GM12865 (cell line): ENCODE data around the gene CDK3.
A peak's percentile ranks its signal among the peaks of the same experiment; 100 is the strongest.

Source experiments
- DNase-seq: peaks from one replicate; pipeline ENCODE4 v3.0.0; 2010; ENCODE audit warnings: low read depth
- H3K4me3 ChIP-seq: 2 replicates; pipeline ENCODE4 v1.5.1; 2011; ENCODE audit warnings: mild to moderate bottlenecking, low read depth, low read length, control low read depth
- TF ChIP-seq, protein P1 (sequence below): IDR thresholded peaks from 2 replicates; pipeline ENCODE4 v1.5.1; 2011; ENCODE audit warnings: low read length, control low read depth, low read depth, inconsistent platforms; ENCODE audit not compliant: insufficient read depth; ENCODE audit errors: missing control alignments

The CDK3 gene

DNA sequence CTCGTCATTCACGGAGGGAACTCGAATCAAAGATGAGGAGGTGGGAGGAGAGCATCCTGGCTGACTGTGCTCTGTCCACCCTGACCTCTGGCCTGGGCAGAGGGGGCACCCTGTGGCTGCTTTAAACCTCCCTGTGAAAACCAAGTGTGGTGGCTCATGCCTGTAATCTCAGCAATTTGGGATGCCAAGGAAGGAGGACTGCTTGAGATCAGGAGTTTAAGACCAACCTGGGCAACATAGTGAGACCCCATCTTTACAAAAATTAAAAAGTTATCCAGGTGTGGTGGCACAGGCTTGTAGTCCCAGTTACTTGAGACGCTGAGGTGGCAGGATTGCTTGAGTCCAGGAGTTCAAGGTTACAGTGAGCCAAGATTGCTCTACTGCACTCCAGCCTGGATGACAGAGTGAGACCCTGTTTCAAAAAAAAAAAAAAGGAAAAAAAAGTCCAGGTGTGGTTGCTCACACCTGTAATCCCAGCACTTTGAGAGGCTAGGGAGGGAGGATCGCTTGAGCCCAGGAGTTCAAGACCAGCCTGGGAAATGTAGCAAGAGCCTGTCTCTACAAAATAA is 5.8 kb upstream of the CDK3 start:
- TF ChIP-seq, protein P1, sequence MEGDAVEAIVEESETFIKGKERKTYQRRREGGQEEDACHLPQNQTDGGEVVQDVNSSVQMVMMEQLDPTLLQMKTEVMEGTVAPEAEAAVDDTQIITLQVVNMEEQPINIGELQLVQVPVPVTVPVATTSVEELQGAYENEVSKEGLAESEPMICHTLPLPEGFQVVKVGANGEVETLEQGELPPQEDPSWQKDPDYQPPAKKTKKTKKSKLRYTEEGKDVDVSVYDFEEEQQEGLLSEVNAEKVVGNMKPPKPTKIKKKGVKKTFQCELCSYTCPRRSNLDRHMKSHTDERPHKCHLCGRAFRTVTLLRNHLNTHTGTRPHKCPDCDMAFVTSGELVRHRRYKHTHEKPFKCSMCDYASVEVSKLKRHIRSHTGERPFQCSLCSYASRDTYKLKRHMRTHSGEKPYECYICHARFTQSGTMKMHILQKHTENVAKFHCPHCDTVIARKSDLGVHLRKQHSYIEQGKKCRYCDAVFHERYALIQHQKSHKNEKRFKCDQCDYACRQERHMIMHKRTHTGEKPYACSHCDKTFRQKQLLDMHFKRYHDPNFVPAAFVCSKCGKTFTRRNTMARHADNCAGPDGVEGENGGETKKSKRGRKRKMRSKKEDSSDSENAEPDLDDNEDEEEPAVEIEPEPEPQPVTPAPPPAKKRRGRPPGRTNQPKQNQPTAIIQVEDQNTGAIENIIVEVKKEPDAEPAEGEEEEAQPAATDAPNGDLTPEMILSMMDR = no peak
- DNase-seq = no peak
- H3K4me3 ChIP-seq = no peak overlapping the region

DNA sequence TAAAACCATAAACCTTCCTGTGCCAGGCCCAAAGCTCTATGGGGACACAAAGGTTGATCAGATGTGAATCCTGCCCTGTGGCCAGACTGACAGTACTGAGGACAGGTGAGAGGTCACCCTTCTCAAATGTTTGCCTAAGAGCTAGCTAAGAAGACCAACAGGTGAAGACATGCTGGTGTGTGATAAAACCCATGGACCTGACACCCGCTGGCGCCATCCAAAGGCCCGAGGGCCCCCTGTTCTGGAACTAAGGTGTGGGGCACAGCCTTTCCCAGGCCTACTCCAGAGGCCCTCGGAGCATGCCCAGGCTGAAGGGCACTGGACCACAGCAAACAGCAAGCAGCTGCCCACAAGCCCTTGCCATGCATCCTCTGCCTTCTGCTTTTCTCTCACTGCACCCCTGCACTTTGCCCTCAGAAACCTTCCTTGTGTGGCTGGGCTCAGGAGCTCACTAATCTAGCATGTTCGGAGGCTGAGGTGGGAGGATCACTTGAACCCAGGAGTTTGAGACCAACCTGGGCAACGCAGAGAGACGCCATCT is 5.2 kb upstream of the CDK3 start:
- no peak for DNase-seq
- no peak overlapping the region for H3K4me3 ChIP-seq
- TF ChIP-seq, protein P1 = no peak

DNA sequence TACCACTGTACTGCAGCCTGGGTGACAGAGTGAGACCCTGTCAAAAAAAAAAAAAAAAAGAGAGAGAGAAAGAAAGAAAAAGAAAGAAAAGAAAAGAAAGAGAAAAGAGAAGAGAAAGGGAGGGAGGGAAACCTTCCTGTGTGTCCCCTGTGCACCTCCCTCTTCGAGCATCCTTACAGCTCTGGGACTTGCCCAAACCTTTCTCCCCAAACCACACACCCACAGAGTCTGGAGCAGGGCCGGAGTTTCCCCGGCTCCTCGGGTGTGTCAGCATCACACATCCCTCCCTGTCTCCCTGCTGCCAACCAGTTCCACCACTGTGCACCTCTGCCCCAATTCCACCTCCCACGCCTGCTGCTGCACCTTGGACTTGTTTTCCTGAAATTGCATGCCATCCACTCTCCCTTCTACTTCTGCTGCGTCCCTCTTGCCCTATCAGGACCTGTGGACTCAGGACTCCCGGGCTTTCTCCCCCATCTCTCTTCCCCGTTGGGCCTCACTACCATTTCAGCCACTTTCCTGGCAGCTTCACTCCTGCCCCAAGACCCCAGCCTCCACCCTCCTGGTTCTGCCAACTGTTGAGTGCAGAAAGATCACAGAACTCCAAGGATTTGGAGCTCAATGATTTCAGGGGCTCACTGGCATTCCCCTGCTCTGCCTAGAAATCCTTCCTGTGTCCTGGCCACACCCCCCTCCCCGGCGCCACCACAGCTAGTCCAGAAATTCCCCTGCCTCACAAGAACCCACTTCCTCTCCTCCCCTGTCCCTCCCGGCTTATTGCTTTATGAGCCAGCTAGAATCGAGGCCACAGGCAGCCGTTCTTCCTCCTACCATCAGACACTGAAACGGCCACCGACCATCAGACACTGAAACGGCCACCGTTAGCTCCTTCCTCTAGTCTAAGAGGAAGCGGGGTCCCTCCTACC is 3.7 kb upstream of the CDK3 start:
- TF ChIP-seq, protein P1 = no peak
- DNase-seq = peak; percentile 84
- no peak overlapping the region for H3K4me3 ChIP-seq

DNA sequence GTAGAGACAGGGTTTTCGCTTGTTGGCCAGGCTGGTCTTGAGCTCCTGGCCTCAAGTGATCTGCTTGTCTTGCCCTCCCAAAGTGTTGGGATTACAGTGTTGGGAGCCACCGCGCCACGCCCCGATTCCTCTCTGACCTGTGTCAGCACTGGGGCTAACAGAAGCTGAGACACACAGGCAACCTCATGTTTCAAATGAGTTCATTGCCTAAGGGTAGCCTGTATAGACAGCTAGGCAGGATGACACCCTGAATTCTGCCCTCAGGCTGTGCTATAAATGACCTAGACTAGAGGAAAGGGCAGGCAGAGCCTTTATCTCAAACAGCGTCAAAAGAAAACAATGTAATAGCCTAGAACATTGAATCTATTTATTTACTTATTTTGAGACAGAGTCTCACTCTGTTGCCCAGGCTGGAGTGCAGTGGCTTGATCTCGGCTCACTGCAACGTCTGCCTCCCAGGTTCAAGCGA is 2.3 kb upstream of the CDK3 start:
- no peak overlapping the region for H3K4me3 ChIP-seq
- no peak for DNase-seq
- TF ChIP-seq, protein P1 = no peak

DNA sequence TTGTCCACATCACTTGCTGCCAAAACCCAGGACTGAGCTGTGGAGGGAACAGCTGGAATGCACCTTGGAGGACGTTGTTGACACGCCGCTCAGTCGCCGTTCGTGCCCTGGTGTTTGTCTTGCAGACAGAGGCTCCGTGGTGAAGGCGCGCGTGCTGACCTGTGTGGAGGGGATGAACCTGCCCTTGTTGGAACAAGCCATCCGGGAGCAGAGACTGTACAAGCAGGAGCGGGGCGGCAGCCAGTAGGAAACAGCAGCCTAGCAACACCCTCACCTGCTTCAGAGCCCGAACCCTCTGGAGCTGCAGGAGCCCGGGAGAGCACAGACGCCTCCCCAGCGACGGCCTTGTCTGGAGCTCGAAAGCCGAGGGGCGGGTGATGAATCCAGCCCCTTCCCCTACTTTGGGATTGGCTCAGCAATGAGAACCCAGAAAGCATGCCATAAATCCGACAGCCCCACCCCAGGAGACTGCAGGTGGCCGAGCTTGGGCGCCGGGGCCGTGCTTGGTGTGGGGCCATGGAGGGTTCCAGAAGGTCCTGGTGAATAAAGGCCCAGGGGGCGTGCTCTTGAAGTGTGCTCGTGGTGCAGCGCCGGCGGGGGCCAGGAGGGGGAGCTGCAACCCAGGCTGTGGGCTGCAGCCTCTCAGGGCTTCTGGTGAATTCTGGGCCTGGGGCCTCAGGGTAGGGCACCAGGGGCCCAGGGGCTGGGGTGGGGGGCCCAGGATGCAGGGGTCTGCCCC is 470 bp upstream of the CDK3 start:
- H3K4me3 ChIP-seq = no peak overlapping the region
- TF ChIP-seq, protein P1 = peak; percentile 85
- DNase-seq = peak; percentile 70

DNA sequence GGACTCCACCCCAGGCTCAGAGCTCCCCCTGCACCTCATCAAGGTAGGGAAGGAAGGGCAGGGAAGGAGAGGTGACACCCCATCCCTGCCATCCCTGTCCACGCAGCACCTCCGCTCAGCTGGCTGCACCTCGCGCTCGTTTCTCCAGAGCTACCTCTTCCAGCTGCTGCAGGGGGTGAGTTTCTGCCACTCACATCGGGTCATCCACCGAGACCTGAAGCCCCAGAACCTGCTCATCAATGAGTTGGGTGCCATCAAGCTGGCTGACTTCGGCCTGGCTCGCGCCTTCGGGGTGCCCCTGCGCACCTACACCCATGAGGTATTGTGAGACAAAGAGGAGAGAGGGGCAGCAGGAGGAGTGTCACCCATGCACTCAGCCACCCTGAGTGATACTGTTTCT is 1.4 kb downstream of the CDK3 start:
- H3K4me3 ChIP-seq = no peak overlapping the region
- DNase-seq = no peak
- TF ChIP-seq, protein P1 = no peak
